ENCODE results near the gene ZFAND3. TPM values are rescaled to one million over a fixed set of nuclear protein-coding genes. Genes with fewer than 3 reads are reported as not detected.

The ZFAND3 gene
- total RNA-seq, 2 experiments from 2014 or later: 34.4 to 37.0 TPM

DNA sequence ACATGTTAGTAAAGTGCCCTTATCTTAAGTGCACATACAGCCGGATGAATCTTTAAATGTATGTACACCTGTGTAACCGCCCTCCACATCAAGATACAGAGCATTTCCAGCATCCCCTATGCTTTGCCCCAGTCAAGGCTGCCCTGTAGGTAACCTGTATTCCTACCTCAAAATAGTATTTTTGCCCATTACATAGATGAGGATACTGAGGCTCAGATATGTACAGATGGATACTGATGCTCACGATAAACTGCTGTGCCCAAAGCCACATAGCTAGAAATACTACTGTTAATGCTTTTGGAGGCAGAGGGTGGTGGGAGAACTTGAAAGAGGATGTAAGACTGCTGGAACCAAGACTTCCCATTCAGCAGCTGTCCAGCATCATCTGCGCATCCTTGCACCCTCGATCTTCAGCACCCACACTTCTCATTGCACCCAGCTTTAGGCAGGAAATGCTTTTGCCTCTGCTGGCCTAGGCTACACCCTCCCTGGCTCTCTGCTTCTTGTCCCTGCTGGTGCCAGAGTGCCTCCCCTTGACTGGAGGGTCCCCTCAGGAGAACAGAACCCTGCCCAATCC is 27.0 kb upstream of the ZFAND3 start:
- H3K9me3 ChIP-seq (ENCODE audit: control insufficient read depth in 1 of 2, insufficient read depth in 1 of 2, low read length in 2 of 2): no peaks in the 10 kb centered on the region
- Mint-ChIP-seq H3K36me3 (ENCODE audit: low read depth) (no peaks in the 10 kb centered on the region), H3K27me3 (no peaks in the 10 kb centered on the region), H3K4me1 (ENCODE audit: low read depth) (no peaks in the 10 kb centered on the region), H3K4me3 (no peak overlapping the region), H3K9me3 (no peaks in the 10 kb centered on the region), H3K27ac (no peak overlapping the region)
- H3K27me3 ChIP-seq (ENCODE audit: control insufficient read depth in 1 of 2, insufficient read depth in 2 of 2, low read length in 2 of 2): no peaks in the 10 kb centered on the region
- no peak overlapping the region for H3K4me3 ChIP-seq (ENCODE audit: low read length)
- ATAC-seq (ENCODE audit: poor library complexity) (no peak), DNase-seq (no peak)
- POLR2A ChIA-PET: interaction anchor here (0.7 kb wide), 1 partner anchor 739 kb away, joined by 3 read pairs; no protein-coding TSS in a partner anchor
- no peaks in the 10 kb centered on the region for H3K36me3 ChIP-seq (ENCODE audit: insufficient read depth, low read length)
- H3K4me1 ChIP-seq (ENCODE audit: insufficient read depth, low read length): peaks cover 8% of the 10 kb centered on the region
- CTCF ChIA-PET: interaction anchor here (0.7 kb wide), 2 partner anchors 292 to 847 kb away, joined by 3 to 4 read pairs; no protein-coding TSS in a partner anchor
- no peak for TF ChIP-seq CTCF (IDR thresholded peaks at IDR 0.05)
- intact Hi-C loops (cut with DNase I, micrococcal nuclease): loop anchor here (5.0 kb wide), 2 partner anchors 220 to 880 kb away; no protein-coding TSS in a partner anchor
- H3K27ac ChIP-seq (ENCODE audit: low read depth in 1 of 2, low read length in 2 of 2): no peak overlapping the region

DNA sequence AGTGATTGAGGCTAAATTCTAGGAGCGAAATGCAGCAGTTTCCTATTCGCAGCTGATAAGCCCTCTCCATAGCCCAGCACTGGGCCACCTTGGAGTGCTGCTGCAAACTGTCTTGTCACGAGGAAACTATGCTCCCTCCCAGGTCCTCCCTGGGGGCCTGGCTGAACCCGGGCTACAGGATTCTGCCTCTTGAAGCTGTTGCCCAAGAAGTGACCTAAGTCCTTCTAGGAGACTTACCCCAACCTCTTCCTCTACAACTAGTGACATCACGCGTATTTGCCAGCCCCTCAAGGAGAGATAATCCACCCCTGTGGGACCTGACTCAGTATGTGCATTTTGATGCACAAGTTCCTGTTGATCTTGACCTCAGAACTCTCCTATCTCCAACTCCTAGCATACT is 26.5 kb upstream of the ZFAND3 start:
- peaks cover 8% of the 10 kb centered on the region for H3K4me1 ChIP-seq (ENCODE audit: insufficient read depth, low read length)
- no peak overlapping the region for H3K4me3 ChIP-seq (ENCODE audit: low read length)
- no peaks in the 10 kb centered on the region for H3K36me3 Mint-ChIP-seq (ENCODE audit: low read depth)
- no peaks in the 10 kb centered on the region for H3K27me3 ChIP-seq (ENCODE audit: control insufficient read depth in 1 of 2, insufficient read depth in 2 of 2, low read length in 2 of 2)
- H3K4me3 Mint-ChIP-seq: no peak overlapping the region
- intact Hi-C loops (cut with DNase I, micrococcal nuclease): loop anchor here (5.0 kb wide), 2 partner anchors 219 to 879 kb away; no protein-coding TSS in a partner anchor
- no peak for DNase-seq
- H3K27ac ChIP-seq (ENCODE audit: low read depth in 1 of 2, low read length in 2 of 2): no peak overlapping the region
- no peaks in the 10 kb centered on the region for H3K9me3 Mint-ChIP-seq
- H3K27ac Mint-ChIP-seq: no peak overlapping the region
- POLR2A ChIA-PET: interaction anchor here (0.7 kb wide), 1 partner anchor 740 kb away, joined by 3 read pairs; no protein-coding TSS in a partner anchor
- ATAC-seq (ENCODE audit: poor library complexity): no peak
- no peaks in the 10 kb centered on the region for H3K36me3 ChIP-seq (ENCODE audit: insufficient read depth, low read length)
- H3K4me1 Mint-ChIP-seq (ENCODE audit: low read depth): no peaks in the 10 kb centered on the region
- CTCF ChIA-PET: no interaction called here
- H3K27me3 Mint-ChIP-seq: no peaks in the 10 kb centered on the region
- TF ChIP-seq CTCF (IDR thresholded peaks at IDR 0.05): no peak
- no peaks in the 10 kb centered on the region for H3K9me3 ChIP-seq (ENCODE audit: control insufficient read depth in 1 of 2, insufficient read depth in 1 of 2, low read length in 2 of 2)

GRCh38 chr6:37794825-37795224 is 24.7 kb upstream of the ZFAND3 start:
- Mint-ChIP-seq H3K27ac (no peak overlapping the region), H3K9me3 (no peaks in the 10 kb centered on the region), H3K36me3 (ENCODE audit: low read depth) (no peaks in the 10 kb centered on the region), H3K27me3 (no peaks in the 10 kb centered on the region), H3K4me3 (no peak overlapping the region), H3K4me1 (ENCODE audit: low read depth) (no peaks in the 10 kb centered on the region)
- Histone ChIP-seq H3K36me3 (ENCODE audit: insufficient read depth, low read length) (no peaks in the 10 kb centered on the region), H3K9me3 (ENCODE audit: control insufficient read depth in 1 of 2, insufficient read depth in 1 of 2, low read length in 2 of 2) (no peaks in the 10 kb centered on the region), H3K27me3 (ENCODE audit: control insufficient read depth in 1 of 2, insufficient read depth in 2 of 2, low read length in 2 of 2) (no peaks in the 10 kb centered on the region), H3K4me1 (ENCODE audit: insufficient read depth, low read length) (peaks cover 8% of the 10 kb centered on the region), H3K4me3 (ENCODE audit: low read length) (no peak overlapping the region), H3K27ac (ENCODE audit: low read depth in 1 of 2, low read length in 2 of 2) (no peak overlapping the region)
- no peak for ATAC-seq (ENCODE audit: poor library complexity)
- intact Hi-C loops (cut with DNase I, micrococcal nuclease): loop anchor here (5.0 kb wide), 2 partner anchors 217 to 877 kb away; no protein-coding TSS in a partner anchor
- no peak for TF ChIP-seq CTCF (IDR thresholded peaks at IDR 0.05)
- ChIA-PET POLR2A (interaction anchor here (0.7 kb wide), 1 partner anchor 24 kb away, joined by 3 read pairs; the partner anchor contains the start of gene ZFAND3), CTCF (interaction anchor here (0.5 kb wide), 1 partner anchor 189 kb away, joined by 3 read pairs; no protein-coding TSS in a partner anchor)
- no peak for DNase-seq
